DOHH2 (cell line): ENCODE data around the gene ZNF608.

Source experiments
- CTCF ChIP-seq: fragments of 200-600 bp; sonication (generic); IDR thresholded peaks from one replicate; pipeline ENCODE4 v1.5.1; 2014; ENCODE audit warnings: antibody characterized with exemption, mild to moderate bottlenecking, low read depth, low read length; ENCODE audit not compliant: poor library complexity, severe bottlenecking
- EZH2phosphoT487 ChIP-seq: fragments of 200-600 bp; sonication (generic); IDR thresholded peaks from 2 replicates; pipeline ENCODE4 v1.6.1; 2017; ENCODE audit warnings: borderline replicate concordance, mild to moderate bottlenecking, antibody characterized with exemption, low read length, moderate library complexity, mixed read lengths

GRCh38 chr5:124747791-124748686 is 1.6 kb upstream of the ZNF608 start:
- TF ChIP-seq CTCF (no peak), EZH2phosphoT487 (no peak)
